GM23338 (cell line): Measurements from ENCODE around the gene TADA2A. TPM values are rescaled to one million over a fixed set of nuclear protein-coding genes. Genes with fewer than 3 reads are reported as not detected.

ENCODE experiments used
- ATAC-seq: fragments of 200-7000 bp; cut with Tn5 transposase; 3 replicates; pipeline ENCODE4 v1.9.1; 2020
- DNase-seq: peaks from one replicate; pipeline ENCODE4 v3.0.0-alpha.2; 2015; ENCODE audit warnings: low spot score
- H2AFZ ChIP-seq: fragments of 200-600 bp; sonication (generic); 2 replicates; pipeline ENCODE4 v1.8.0; 2016; ENCODE audit warnings: antibody characterized with exemption, mild to moderate bottlenecking, moderate library complexity
- H3F3A ChIP-seq: fragments of 200-600 bp; sonication (generic); replicated peaks from 2 replicates; pipeline ENCODE4 v1.8.0; 2017; ENCODE audit warnings: antibody characterized with exemption, mixed run types, low read depth
- H3K27ac ChIP-seq: fragments of 200-600 bp; sonication (generic); 2 replicates; pipeline ENCODE4 v1.6.1; 2016; ENCODE audit warnings: low read depth
- H3K27me3 ChIP-seq: fragments of 200-600 bp; sonication (generic); 2 replicates; pipeline ENCODE4 v1.8.0; 2016; ENCODE audit warnings: mild to moderate bottlenecking, mixed run types, moderate library complexity; ENCODE audit not compliant: insufficient read depth
- H3K36me3 ChIP-seq: fragments of 200-600 bp; sonication (generic); 2 replicates; pipeline ENCODE4 v1.8.0; 2016; ENCODE audit warnings: mild to moderate bottlenecking; ENCODE audit not compliant: insufficient read depth
- H3K4me1 ChIP-seq: fragments of 200-600 bp; sonication (generic); 2 replicates; pipeline ENCODE4 v1.8.0; 2016; ENCODE audit warnings: mild to moderate bottlenecking, moderate library complexity; ENCODE audit not compliant: insufficient read depth
- H3K4me2 ChIP-seq: fragments of 200-600 bp; sonication (generic); 2 replicates; pipeline ENCODE4 v1.7.1; 2017; ENCODE audit warnings: mixed run types
- H3K4me3 ChIP-seq: fragments of 200-600 bp; sonication (generic); 2 replicates; pipeline ENCODE4 v1.6.1; 2016; ENCODE audit warnings: mixed run types
- H3K79me2 ChIP-seq: fragments of 200-600 bp; sonication (generic); replicated peaks from 2 replicates; pipeline ENCODE4 v1.8.0; 2017; ENCODE audit warnings: mild to moderate bottlenecking; ENCODE audit not compliant: insufficient read depth
- H3K9me2 ChIP-seq: fragments of 200-600 bp; sonication (generic); 2 replicates; pipeline ENCODE4 v1.8.0; 2017; ENCODE audit not compliant: insufficient read depth
- H4K20me1 ChIP-seq: fragments of 200-600 bp; sonication (generic); replicated peaks from 2 replicates; pipeline ENCODE4 v1.8.0; 2017; ENCODE audit warnings: mild to moderate bottlenecking; ENCODE audit not compliant: insufficient read depth
- H3K27ac Mint-ChIP-seq: 2 replicates; pipeline ENCODE4 v1.8.0; 2020; ENCODE audit warnings: inconsistent platforms, mild to moderate bottlenecking, moderate library complexity, mixed read lengths
- H3K27me3 Mint-ChIP-seq: 3 replicates; pipeline ENCODE4 v1.8.0; 2022; ENCODE audit warnings: low read depth, mild to moderate bottlenecking, moderate library complexity, mixed read lengths, inconsistent platforms; ENCODE audit not compliant: insufficient read depth, poor library complexity
- H3K36me3 Mint-ChIP-seq: 3 replicates; pipeline ENCODE4 v1.8.0; 2021; ENCODE audit warnings: low read depth, mild to moderate bottlenecking, inconsistent platforms, moderate library complexity, mixed read lengths
- H3K4me1 Mint-ChIP-seq: 3 replicates; pipeline ENCODE4 v1.8.0; 2020; ENCODE audit warnings: mild to moderate bottlenecking, inconsistent platforms, mixed read lengths
- H3K4me3 Mint-ChIP-seq: 3 replicates; pipeline ENCODE4 v1.8.0; 2021; ENCODE audit warnings: moderate library complexity, mild to moderate bottlenecking, inconsistent platforms, mixed read lengths
- H3K9me3 Mint-ChIP-seq: 3 replicates; pipeline ENCODE4 v1.8.0; 2020; ENCODE audit warnings: moderate library complexity, mild to moderate bottlenecking, inconsistent platforms, mixed read lengths
- CREB1 ChIP-seq: fragments of 250-450 bp; sonication (Bioruptor Pico); IDR thresholded peaks from 2 replicates; pipeline ENCODE4 v1.5.0; 2020; ENCODE audit warnings: low read depth, mild to moderate bottlenecking, moderate library complexity
- EZH2 ChIP-seq: fragments of 200-600 bp; sonication (generic); IDR thresholded peaks from one replicate; pipeline ENCODE4 v1.8.0; 2017; ENCODE audit warnings: antibody characterized with exemption, mild to moderate bottlenecking, low read depth; ENCODE audit not compliant: unreplicated experiment
- EZH2phosphoT487 ChIP-seq: fragments of 200-600 bp; sonication (generic); IDR thresholded peaks from one replicate; pipeline ENCODE4 v1.8.1; 2018; ENCODE audit warnings: antibody characterized with exemption; ENCODE audit not compliant: unreplicated experiment
- JUNB ChIP-seq: IDR thresholded peaks from one replicate; pipeline ENCODE4 v1.6.1; 2016; ENCODE audit warnings: antibody characterized with exemption; ENCODE audit not compliant: unreplicated experiment
- NANOG ChIP-seq: IDR thresholded peaks from 2 replicates; pipeline ENCODE4 v1.6.1; 2016; ENCODE audit warnings: antibody characterized with exemption, borderline replicate concordance
- POLR2AphosphoS5 ChIP-seq: IDR thresholded peaks from 2 replicates; pipeline ENCODE4 v1.6.1; 2016; ENCODE audit warnings: antibody characterized with exemption, low read depth
- STAT1 ChIP-seq: IDR thresholded peaks from one replicate; pipeline ENCODE4 v1.6.1; 2016; ENCODE audit warnings: antibody characterized with exemption; ENCODE audit not compliant: unreplicated experiment
- ZNF114 ChIP-seq: fragments of 250-450 bp; sonication (Bioruptor Pico); IDR thresholded peaks from 2 replicates; pipeline ENCODE4 v1.5.0; 2020; ENCODE audit warnings: mild to moderate bottlenecking, moderate library complexity
- ZNF331 ChIP-seq: fragments of 250-450 bp; sonication (Bioruptor Pico); IDR thresholded peaks from 2 replicates; pipeline ENCODE4 v1.5.0; 2020; ENCODE audit warnings: low read depth, mild to moderate bottlenecking, moderate library complexity
- polyA plus RNA-seq: library from polyadenylated mRNA; unstranded; fragments of >200 nt; fragmentation: Nextera tagmentation; extraction: Ambion mirVana; gene quantifications from 2 replicates; pipeline ENCODE4 v1.2.1, GENCODE V29; 2016
- total RNA-seq: library from RNA; depleted of rRNA; stranded (reverse); fragments of >200 nt; shearing (Covaris generic); gene quantifications from 2 replicates; pipeline ENCODE4 v1.2.3, GENCODE V29; 2014
- TF ChIP-seq, protein P1 (sequence below): IDR thresholded peaks from 2 replicates; pipeline ENCODE4 v1.6.1; 2016; ENCODE audit warnings: antibody characterized with exemption
- TF ChIP-seq, protein P2 (sequence below), 2 experiments: fragments of 200-600 bp in 1 of 2; sonication (generic) in 1 of 2; conservative IDR thresholded peaks; 2 replicates each; pipeline versions ENCODE4 v1.5.1 to v1.6.1; 2016 to 2017; ENCODE audit warnings: antibody characterized with exemption in 2 of 2, low read depth in 2 of 2, mild to moderate bottlenecking in 2 of 2, moderate library complexity in 1 of 2
- TF ChIP-seq, protein P3 (sequence below): IDR thresholded peaks from one replicate; pipeline ENCODE4 v1.6.1; 2018; ENCODE audit warnings: antibody characterized with exemption; ENCODE audit not compliant: unreplicated experiment
- TF ChIP-seq, protein P4 (sequence below): fragments of 250-450 bp; sonication (Bioruptor Pico); IDR thresholded peaks from 2 replicates; pipeline ENCODE4 v1.5.0; 2020; ENCODE audit warnings: mild to moderate bottlenecking, moderate library complexity

Gene TADA2A
- total and polyA plus RNA-seq, 2 experiments from 2014 or later: 14.5 to 17.1 TPM

DNA sequence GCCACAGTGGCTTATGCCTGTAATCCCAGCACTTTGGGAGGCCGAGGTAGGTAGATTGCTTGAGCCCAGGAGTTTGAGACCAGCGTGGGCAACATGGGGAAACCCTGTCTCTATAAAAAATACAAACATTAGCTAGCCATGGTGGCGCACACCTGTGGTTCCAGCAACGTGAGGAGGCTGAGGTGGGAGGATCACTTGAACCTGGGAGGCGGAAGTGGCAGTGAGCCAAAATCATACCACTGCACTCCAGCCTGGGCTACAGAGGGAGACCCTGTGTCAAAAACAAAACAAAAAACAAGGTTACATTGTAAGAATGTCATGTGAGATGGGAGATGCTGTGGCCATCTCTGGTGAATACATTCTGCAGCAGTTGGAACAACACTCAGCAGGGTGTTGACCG is 96.5 kb downstream of the TADA2A start:
- DNase-seq: no peak
- Histone ChIP-seq H3F3A (peaks cover 13% of the 10 kb centered on the region; the same call in 1 of the 2 replicates), H3K79me2 (peaks cover 56% of the 10 kb centered on the region), H3K36me3 (no peaks in the 10 kb centered on the region), H3K4me3 (no peak overlapping the region), H3K4me2 (no peak overlapping the region), H3K9me2 (no peaks in the 10 kb centered on the region), H3K4me1 (peaks cover 5% of the 10 kb centered on the region), H3K27ac (no peak overlapping the region), H2AFZ (no peak overlapping the region), H4K20me1 (no peaks in the 10 kb centered on the region; the same call in none of the 2 replicates), H3K27me3 (no peaks in the 10 kb centered on the region)
- H3K36me3 Mint-ChIP-seq: no peaks in the 10 kb centered on the region
- H3K9me3 Mint-ChIP-seq: no peaks in the 10 kb centered on the region
- H3K4me3 Mint-ChIP-seq: no peak overlapping the region
- ATAC-seq: no peak
- no peak overlapping the region for H3K27ac Mint-ChIP-seq
- no peak for TF ChIP-seq POLR2AphosphoS5
- no peak for TF ChIP-seq NANOG
- TF ChIP-seq STAT1: no peak
- TF ChIP-seq CREB1 (CRISPR knock-in tag): no peak
- TF ChIP-seq, protein P1, sequence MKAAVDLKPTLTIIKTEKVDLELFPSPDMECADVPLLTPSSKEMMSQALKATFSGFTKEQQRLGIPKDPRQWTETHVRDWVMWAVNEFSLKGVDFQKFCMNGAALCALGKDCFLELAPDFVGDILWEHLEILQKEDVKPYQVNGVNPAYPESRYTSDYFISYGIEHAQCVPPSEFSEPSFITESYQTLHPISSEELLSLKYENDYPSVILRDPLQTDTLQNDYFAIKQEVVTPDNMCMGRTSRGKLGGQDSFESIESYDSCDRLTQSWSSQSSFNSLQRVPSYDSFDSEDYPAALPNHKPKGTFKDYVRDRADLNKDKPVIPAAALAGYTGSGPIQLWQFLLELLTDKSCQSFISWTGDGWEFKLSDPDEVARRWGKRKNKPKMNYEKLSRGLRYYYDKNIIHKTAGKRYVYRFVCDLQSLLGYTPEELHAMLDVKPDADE: no peak
- TF ChIP-seq, protein P2, sequence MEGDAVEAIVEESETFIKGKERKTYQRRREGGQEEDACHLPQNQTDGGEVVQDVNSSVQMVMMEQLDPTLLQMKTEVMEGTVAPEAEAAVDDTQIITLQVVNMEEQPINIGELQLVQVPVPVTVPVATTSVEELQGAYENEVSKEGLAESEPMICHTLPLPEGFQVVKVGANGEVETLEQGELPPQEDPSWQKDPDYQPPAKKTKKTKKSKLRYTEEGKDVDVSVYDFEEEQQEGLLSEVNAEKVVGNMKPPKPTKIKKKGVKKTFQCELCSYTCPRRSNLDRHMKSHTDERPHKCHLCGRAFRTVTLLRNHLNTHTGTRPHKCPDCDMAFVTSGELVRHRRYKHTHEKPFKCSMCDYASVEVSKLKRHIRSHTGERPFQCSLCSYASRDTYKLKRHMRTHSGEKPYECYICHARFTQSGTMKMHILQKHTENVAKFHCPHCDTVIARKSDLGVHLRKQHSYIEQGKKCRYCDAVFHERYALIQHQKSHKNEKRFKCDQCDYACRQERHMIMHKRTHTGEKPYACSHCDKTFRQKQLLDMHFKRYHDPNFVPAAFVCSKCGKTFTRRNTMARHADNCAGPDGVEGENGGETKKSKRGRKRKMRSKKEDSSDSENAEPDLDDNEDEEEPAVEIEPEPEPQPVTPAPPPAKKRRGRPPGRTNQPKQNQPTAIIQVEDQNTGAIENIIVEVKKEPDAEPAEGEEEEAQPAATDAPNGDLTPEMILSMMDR (conservative IDR thresholded peaks at IDR 0.05; ENCODE audit: low read depth in 2 of 2): no peak
- TF ChIP-seq, protein P3, sequence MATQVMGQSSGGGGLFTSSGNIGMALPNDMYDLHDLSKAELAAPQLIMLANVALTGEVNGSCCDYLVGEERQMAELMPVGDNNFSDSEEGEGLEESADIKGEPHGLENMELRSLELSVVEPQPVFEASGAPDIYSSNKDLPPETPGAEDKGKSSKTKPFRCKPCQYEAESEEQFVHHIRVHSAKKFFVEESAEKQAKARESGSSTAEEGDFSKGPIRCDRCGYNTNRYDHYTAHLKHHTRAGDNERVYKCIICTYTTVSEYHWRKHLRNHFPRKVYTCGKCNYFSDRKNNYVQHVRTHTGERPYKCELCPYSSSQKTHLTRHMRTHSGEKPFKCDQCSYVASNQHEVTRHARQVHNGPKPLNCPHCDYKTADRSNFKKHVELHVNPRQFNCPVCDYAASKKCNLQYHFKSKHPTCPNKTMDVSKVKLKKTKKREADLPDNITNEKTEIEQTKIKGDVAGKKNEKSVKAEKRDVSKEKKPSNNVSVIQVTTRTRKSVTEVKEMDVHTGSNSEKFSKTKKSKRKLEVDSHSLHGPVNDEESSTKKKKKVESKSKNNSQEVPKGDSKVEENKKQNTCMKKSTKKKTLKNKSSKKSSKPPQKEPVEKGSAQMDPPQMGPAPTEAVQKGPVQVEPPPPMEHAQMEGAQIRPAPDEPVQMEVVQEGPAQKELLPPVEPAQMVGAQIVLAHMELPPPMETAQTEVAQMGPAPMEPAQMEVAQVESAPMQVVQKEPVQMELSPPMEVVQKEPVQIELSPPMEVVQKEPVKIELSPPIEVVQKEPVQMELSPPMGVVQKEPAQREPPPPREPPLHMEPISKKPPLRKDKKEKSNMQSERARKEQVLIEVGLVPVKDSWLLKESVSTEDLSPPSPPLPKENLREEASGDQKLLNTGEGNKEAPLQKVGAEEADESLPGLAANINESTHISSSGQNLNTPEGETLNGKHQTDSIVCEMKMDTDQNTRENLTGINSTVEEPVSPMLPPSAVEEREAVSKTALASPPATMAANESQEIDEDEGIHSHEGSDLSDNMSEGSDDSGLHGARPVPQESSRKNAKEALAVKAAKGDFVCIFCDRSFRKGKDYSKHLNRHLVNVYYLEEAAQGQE: no peak
- no peak for TF ChIP-seq EZH2
- TF ChIP-seq ZNF331 (CRISPR knock-in tag): no peak
- TF ChIP-seq, protein P4, sequence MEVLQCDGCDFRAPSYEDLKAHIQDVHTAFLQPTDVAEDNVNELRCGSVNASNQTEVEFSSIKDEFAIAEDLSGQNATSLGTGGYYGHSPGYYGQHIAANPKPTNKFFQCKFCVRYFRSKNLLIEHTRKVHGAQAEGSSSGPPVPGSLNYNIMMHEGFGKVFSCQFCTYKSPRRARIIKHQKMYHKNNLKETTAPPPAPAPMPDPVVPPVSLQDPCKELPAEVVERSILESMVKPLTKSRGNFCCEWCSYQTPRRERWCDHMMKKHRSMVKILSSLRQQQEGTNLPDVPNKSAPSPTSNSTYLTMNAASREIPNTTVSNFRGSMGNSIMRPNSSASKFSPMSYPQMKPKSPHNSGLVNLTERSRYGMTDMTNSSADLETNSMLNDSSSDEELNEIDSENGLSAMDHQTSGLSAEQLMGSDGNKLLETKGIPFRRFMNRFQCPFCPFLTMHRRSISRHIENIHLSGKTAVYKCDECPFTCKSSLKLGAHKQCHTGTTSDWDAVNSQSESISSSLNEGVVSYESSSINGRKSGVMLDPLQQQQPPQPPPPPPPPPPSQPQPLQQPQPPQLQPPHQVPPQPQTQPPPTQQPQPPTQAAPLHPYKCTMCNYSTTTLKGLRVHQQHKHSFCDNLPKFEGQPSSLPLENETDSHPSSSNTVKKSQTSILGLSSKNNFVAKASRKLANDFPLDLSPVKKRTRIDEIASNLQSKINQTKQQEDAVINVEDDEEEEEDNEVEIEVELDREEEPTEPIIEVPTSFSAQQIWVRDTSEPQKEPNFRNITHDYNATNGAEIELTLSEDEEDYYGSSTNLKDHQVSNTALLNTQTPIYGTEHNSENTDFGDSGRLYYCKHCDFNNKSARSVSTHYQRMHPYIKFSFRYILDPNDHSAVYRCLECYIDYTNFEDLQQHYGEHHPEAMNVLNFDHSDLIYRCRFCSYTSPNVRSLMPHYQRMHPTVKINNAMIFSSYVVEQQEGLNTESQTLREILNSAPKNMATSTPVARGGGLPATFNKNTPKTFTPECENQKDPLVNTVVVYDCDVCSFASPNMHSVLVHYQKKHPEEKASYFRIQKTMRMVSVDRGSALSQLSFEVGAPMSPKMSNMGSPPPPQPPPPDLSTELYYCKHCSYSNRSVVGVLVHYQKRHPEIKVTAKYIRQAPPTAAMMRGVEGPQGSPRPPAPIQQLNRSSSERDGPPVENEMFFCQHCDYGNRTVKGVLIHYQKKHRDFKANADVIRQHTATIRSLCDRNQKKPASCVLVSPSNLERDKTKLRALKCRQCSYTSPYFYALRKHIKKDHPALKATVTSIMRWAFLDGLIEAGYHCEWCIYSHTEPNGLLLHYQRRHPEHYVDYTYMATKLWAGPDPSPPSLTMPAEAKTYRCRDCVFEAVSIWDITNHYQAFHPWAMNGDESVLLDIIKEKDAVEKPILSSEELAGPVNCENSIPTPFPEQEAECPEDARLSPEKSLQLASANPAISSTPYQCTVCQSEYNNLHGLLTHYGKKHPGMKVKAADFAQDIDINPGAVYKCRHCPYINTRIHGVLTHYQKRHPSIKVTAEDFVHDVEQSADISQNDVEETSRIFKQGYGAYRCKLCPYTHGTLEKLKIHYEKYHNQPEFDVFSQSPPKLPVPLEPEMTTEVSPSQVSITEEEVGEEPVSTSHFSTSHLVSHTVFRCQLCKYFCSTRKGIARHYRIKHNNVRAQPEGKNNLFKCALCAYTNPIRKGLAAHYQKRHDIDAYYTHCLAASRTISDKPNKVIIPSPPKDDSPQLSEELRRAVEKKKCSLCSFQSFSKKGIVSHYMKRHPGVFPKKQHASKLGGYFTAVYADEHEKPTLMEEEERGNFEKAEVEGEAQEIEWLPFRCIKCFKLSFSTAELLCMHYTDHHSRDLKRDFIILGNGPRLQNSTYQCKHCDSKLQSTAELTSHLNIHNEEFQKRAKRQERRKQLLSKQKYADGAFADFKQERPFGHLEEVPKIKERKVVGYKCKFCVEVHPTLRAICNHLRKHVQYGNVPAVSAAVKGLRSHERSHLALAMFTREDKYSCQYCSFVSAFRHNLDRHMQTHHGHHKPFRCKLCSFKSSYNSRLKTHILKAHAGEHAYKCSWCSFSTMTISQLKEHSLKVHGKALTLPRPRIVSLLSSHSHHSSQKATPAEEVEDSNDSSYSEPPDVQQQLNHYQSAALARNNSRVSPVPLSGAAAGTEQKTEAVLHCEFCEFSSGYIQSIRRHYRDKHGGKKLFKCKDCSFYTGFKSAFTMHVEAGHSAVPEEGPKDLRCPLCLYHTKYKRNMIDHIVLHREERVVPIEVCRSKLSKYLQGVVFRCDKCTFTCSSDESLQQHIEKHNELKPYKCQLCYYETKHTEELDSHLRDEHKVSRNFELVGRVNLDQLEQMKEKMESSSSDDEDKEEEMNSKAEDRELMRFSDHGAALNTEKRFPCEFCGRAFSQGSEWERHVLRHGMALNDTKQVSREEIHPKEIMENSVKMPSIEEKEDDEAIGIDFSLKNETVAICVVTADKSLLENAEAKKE: no peak
- TF ChIP-seq ZNF114: no peak
- TF ChIP-seq JUNB: no peak
- TF ChIP-seq EZH2phosphoT487: no peak
- H3K4me1 Mint-ChIP-seq: peaks cover 19% of the 10 kb centered on the region
- H3K27me3 Mint-ChIP-seq: peaks cover 2% of the 10 kb centered on the region
